Hepatocyte (in vitro differentiated cells): Measurements from ENCODE around the gene COX7A2L.

Source experiments
- EZH2 ChIP-seq: fragments of 200-600 bp; sonication (generic); IDR thresholded peaks from 2 replicates; pipeline ENCODE4 v1.6.1; 2016; ENCODE audit warnings: antibody characterized with exemption, mild to moderate bottlenecking, borderline replicate concordance
- EZH2phosphoT487 ChIP-seq: fragments of 200-600 bp; sonication (generic); IDR thresholded peaks from one replicate; pipeline ENCODE4 v1.6.1; 2018; ENCODE audit warnings: antibody characterized with exemption, mild to moderate bottlenecking, low read depth, moderate library complexity; ENCODE audit not compliant: unreplicated experiment, severe bottlenecking
- TF ChIP-seq, protein P1 (sequence below): fragments of 200-600 bp; sonication (generic); IDR thresholded peaks from 2 replicates; pipeline ENCODE4 v1.5.1; 2016; ENCODE audit warnings: antibody characterized with exemption, mild to moderate bottlenecking; ENCODE audit not compliant: poor library complexity

DNA sequence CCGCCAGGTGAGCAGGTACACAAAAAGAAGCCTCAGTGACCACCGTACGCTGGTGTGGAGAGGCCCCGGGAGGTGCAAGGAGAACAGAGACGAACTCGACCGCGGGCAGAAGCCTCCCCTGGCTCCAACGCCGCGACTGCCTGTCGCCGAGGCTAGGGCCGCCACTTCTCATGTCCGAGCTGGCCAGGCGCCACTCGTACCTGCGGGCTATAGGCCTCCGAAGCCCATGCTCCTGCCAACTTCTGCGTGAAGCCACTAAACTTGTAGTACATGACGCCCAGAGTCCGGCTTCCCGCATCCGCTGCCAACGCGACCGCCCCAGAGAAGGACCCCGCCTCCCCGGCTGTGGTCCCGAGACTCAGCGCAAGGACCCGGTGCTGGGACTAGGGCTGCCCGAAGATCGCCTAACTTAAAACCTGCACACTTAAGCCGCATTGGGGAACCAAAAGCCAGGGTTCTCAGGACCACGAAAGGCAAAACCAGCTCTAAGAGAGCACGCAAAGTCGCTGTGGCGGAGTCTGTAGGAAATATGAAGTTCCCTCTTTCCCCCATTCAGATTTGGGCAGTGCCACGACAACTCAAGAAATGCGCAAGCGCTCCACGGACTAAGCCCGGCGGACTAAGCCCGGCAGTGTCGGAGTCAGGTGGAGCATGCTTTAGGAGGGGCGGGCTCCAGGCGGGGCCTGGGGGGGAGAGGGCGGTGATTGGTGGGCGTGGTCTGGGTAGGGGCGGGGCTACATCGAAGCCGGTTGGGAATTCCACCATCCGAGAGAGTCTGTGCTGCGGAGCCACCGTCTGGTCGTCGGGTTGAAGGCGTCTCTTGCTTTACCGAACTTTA, at the start of gene COX7A2L:
- TF ChIP-seq, protein P1, sequence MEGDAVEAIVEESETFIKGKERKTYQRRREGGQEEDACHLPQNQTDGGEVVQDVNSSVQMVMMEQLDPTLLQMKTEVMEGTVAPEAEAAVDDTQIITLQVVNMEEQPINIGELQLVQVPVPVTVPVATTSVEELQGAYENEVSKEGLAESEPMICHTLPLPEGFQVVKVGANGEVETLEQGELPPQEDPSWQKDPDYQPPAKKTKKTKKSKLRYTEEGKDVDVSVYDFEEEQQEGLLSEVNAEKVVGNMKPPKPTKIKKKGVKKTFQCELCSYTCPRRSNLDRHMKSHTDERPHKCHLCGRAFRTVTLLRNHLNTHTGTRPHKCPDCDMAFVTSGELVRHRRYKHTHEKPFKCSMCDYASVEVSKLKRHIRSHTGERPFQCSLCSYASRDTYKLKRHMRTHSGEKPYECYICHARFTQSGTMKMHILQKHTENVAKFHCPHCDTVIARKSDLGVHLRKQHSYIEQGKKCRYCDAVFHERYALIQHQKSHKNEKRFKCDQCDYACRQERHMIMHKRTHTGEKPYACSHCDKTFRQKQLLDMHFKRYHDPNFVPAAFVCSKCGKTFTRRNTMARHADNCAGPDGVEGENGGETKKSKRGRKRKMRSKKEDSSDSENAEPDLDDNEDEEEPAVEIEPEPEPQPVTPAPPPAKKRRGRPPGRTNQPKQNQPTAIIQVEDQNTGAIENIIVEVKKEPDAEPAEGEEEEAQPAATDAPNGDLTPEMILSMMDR, result peak; percentile 50
- TF ChIP-seq EZH2 (no peak), EZH2phosphoT487 (no peak)
